ENCODE data around the gene CLBA1. TPM values are rescaled to one million over a fixed set of nuclear protein-coding genes. Genes with fewer than 3 reads are reported as not detected.

CLBA1 gene
- total and polyA plus RNA-seq, 5 donors = 1.8 to 4.2 (median 3.1) TPM

- no peak overlapping the region for H3K27ac ChIP-seq (ENCODE audit: low read length)
- no peaks in the 10 kb centered on the region for H3K9me3 ChIP-seq (ENCODE audit: control insufficient read depth, low read length)
- H3K4me1 ChIP-seq (ENCODE audit: control insufficient read depth, insufficient read depth, low read length) = no peaks in the 10 kb centered on the region
- H3K4me3 ChIP-seq (ENCODE audit: low read length) = no peak overlapping the region
- intact Hi-C loops (cut with DNase I) = no loop called here
- DNase-seq (peak in 2 of 3 donors; percentile 40 to 49), ATAC-seq (peak; percentile 30 to 64)
- WGBS = 71% methylated on average over 25 of the region's 25 CpGs
- H3K27me3 ChIP-seq (ENCODE audit: control insufficient read depth, insufficient read depth) = no peaks in the 10 kb centered on the region
These were observed 28.2 kb upstream of the CLBA1 start for GRCh38 chr14:104957146-104958113.

- Histone ChIP-seq H3K4me1 (ENCODE audit: control insufficient read depth, insufficient read depth, low read length) (peaks cover 4% of the 10 kb centered on the region), H3K27ac (ENCODE audit: low read length) (no peak overlapping the region), H3K27me3 (ENCODE audit: control insufficient read depth, insufficient read depth) (no peaks in the 10 kb centered on the region), H3K4me3 (ENCODE audit: low read length) (no peak overlapping the region), H3K9me3 (ENCODE audit: control insufficient read depth, low read length) (no peaks in the 10 kb centered on the region)
- intact Hi-C loops (cut with DNase I) = no loop called here
- ATAC-seq (no peak), DNase-seq (peak in 2 of 3 donors; percentile 3 to 21)
- WGBS = 86% methylated on average over 7 of the region's 7 CpGs
These were observed 21.0 kb upstream of the CLBA1 start for GRCh38 chr14:104964546-104964945.

- H3K4me1 ChIP-seq (ENCODE audit: control insufficient read depth, insufficient read depth, low read length) = peaks cover 4% of the 10 kb centered on the region
- H3K27ac ChIP-seq (ENCODE audit: low read length) = no peak overlapping the region
- H3K27me3 ChIP-seq (ENCODE audit: control insufficient read depth, insufficient read depth) = no peaks in the 10 kb centered on the region
- no peaks in the 10 kb centered on the region for H3K9me3 ChIP-seq (ENCODE audit: control insufficient read depth, low read length)
- ATAC-seq (no peak), DNase-seq (peak; percentile 12 to 60 (median 35))
- no peak overlapping the region for H3K4me3 ChIP-seq (ENCODE audit: low read length)
- WGBS = 81% methylated on average over 13 of the region's 13 CpGs
- intact Hi-C loops (cut with DNase I) = no loop called here
These were observed 19.9 kb upstream of the CLBA1 start for GRCh38 chr14:104965561-104966231.

GRCh38 chr14:104966261-104966865 lies 19.2 kb upstream of the CLBA1 start:
- Histone ChIP-seq H3K4me3 (ENCODE audit: low read length) (no peak overlapping the region), H3K27me3 (ENCODE audit: control insufficient read depth, insufficient read depth) (no peaks in the 10 kb centered on the region), H3K4me1 (ENCODE audit: control insufficient read depth, insufficient read depth, low read length) (peaks cover 4% of the 10 kb centered on the region), H3K9me3 (ENCODE audit: control insufficient read depth, low read length) (no peaks in the 10 kb centered on the region), H3K27ac (ENCODE audit: low read length) (no peak overlapping the region)
- intact Hi-C loops (cut with DNase I) = no loop called here
- DNase-seq (peak; percentile 14 to 61 (median 32)), ATAC-seq (no peak)
- WGBS = 84% methylated on average over 9 of the region's 9 CpGs

- Histone ChIP-seq H3K4me1 (ENCODE audit: control insufficient read depth, insufficient read depth, low read length) (peaks cover 4% of the 10 kb centered on the region), H3K27ac (ENCODE audit: low read length) (no peak overlapping the region), H3K4me3 (ENCODE audit: low read length) (no peak overlapping the region), H3K27me3 (ENCODE audit: control insufficient read depth, insufficient read depth) (no peaks in the 10 kb centered on the region), H3K9me3 (ENCODE audit: control insufficient read depth, low read length) (no peaks in the 10 kb centered on the region)
- ATAC-seq = peak; percentile 29 to 41
- 36% methylated on average over 8 of the region's 8 CpGs for WGBS
- peak; percentile 55 to 78 (median 71) for DNase-seq
- intact Hi-C loops (cut with DNase I) = no loop called here
These were observed 18.6 kb upstream of the CLBA1 start for GRCh38 chr14:104966981-104967385.

GRCh38 chr14:104967386-104968152 lies 18.0 kb upstream of the CLBA1 start:
- no peaks in the 10 kb centered on the region for H3K27me3 ChIP-seq (ENCODE audit: control insufficient read depth, insufficient read depth)
- DNase-seq (peak; percentile 74 to 89 (median 77)), ATAC-seq (peak; percentile 75 to 78)
- H3K4me3 ChIP-seq (ENCODE audit: low read length) = peak overlapping the region; percentile 26
- 2% methylated on average over 36 of the region's 36 CpGs for WGBS
- H3K4me1 ChIP-seq (ENCODE audit: control insufficient read depth, insufficient read depth, low read length) = peaks cover 4% of the 10 kb centered on the region
- H3K27ac ChIP-seq (ENCODE audit: low read length) = no peak overlapping the region
- H3K9me3 ChIP-seq (ENCODE audit: control insufficient read depth, low read length) = no peaks in the 10 kb centered on the region
- intact Hi-C loops (cut with DNase I) = no loop called here

- peaks cover 4% of the 10 kb centered on the region for H3K4me1 ChIP-seq (ENCODE audit: control insufficient read depth, insufficient read depth, low read length)
- no peak overlapping the region for H3K27ac ChIP-seq (ENCODE audit: low read length)
- DNase-seq = peak; percentile 88 to 95 (median 94)
- intact Hi-C loops (cut with DNase I) = no loop called here
- WGBS = 3% methylated on average over 12 of the region's 12 CpGs
- H3K9me3 ChIP-seq (ENCODE audit: control insufficient read depth, low read length) = no peaks in the 10 kb centered on the region
- peak overlapping the region; percentile 26 for H3K4me3 ChIP-seq (ENCODE audit: low read length)
- no peaks in the 10 kb centered on the region for H3K27me3 ChIP-seq (ENCODE audit: control insufficient read depth, insufficient read depth)
- ATAC-seq = peak; percentile 68 to 73
These were observed 17.4 kb upstream of the CLBA1 start for GRCh38 chr14:104968153-104968527.

GRCh38 chr14:104968541-104969401 lies 16.8 kb upstream of the CLBA1 start:
- intact Hi-C loops (cut with DNase I) = no loop called here
- H3K4me3 ChIP-seq (ENCODE audit: low read length) = no peak overlapping the region
- DNase-seq (peak in 2 of 3 donors; percentile 60), ATAC-seq (no peak)
- H3K27ac ChIP-seq (ENCODE audit: low read length) = no peak overlapping the region
- 62% methylated on average over 21 of the region's 21 CpGs for WGBS
- H3K4me1 ChIP-seq (ENCODE audit: control insufficient read depth, insufficient read depth, low read length) = peaks cover 7% of the 10 kb centered on the region
- H3K9me3 ChIP-seq (ENCODE audit: control insufficient read depth, low read length) = no peaks in the 10 kb centered on the region
- H3K27me3 ChIP-seq (ENCODE audit: control insufficient read depth, insufficient read depth) = no peaks in the 10 kb centered on the region

GRCh38 chr14:104969741-104970230 lies 15.8 kb upstream of the CLBA1 start:
- Histone ChIP-seq H3K27me3 (ENCODE audit: control insufficient read depth, insufficient read depth) (no peaks in the 10 kb centered on the region), H3K27ac (ENCODE audit: low read length) (no peak overlapping the region), H3K4me3 (ENCODE audit: low read length) (no peak overlapping the region), H3K9me3 (ENCODE audit: control insufficient read depth, low read length) (no peaks in the 10 kb centered on the region), H3K4me1 (ENCODE audit: control insufficient read depth, insufficient read depth, low read length) (peaks cover 9% of the 10 kb centered on the region)
- WGBS = 91% methylated on average over 10 of the region's 10 CpGs
- intact Hi-C loops (cut with DNase I) = no loop called here
- no peak for ATAC-seq
- DNase-seq = peak in 2 of 3 donors; percentile 27 to 32

Measured in right cardiac atrium (tissue), 5 donors.